Aorta (tissue), 5 donors: ENCODE measurements around the gene MZT2B. TPM values are rescaled to one million over a fixed set of nuclear protein-coding genes. Genes with fewer than 3 reads are reported as not detected.
A peak's percentile ranks its signal among the peaks of the same experiment; 100 is the strongest.
"Not testable (repeated sequence)": the region's sequence is repeated elsewhere in the genome, so short reads cannot be mapped to it uniquely, and the experiment has no call there.

Source experiments
- ATAC-seq: fragments of 200-7000 bp; cut with Tn5 transposase; one replicate; pipeline ENCODE4 v1.9.1; 2022; ENCODE audit warnings: moderate library complexity; ENCODE audit not compliant: low FRiP score
- DNase-seq, 2 donors: peaks; one replicate each; pipeline ENCODE4 v3.0.0-alpha.2; 2020
- H3K27ac ChIP-seq, 2 donors: one replicate each; pipeline ENCODE4 v1.5.1; 2013; ENCODE audit warnings: low read length in 2 of 2, mild to moderate bottlenecking in 2 of 2, moderate library complexity in 2 of 2, control low read depth in 1 of 2, inconsistent platforms in 1 of 2, low read depth in 1 of 2
- H3K27me3 ChIP-seq, 2 donors: one replicate each; pipeline ENCODE4 v1.6.1; 2013; ENCODE audit warnings: control low read depth in 1 of 2, low read length in 1 of 2, mild to moderate bottlenecking in 1 of 2, moderate library complexity in 1 of 2; ENCODE audit not compliant: insufficient read depth in 2 of 2, control insufficient read depth in 1 of 2
- H3K36me3 ChIP-seq, 2 donors: one replicate each; pipeline ENCODE4 v1.6.1; 2013; ENCODE audit warnings: control low read depth in 1 of 2, low read length in 1 of 2, mild to moderate bottlenecking in 1 of 2; ENCODE audit not compliant: insufficient read depth in 2 of 2, control insufficient read depth in 1 of 2
- H3K4me1 ChIP-seq, 2 donors: one replicate each; pipeline ENCODE4 v1.6.1; 2013; ENCODE audit warnings: low read length in 2 of 2, control low read depth in 1 of 2, mild to moderate bottlenecking in 1 of 2, moderate library complexity in 1 of 2; ENCODE audit not compliant: insufficient read depth in 2 of 2, control insufficient read depth in 1 of 2
- H3K4me3 ChIP-seq, 2 donors: one replicate each; pipeline ENCODE4 v1.5.1; 2013; ENCODE audit warnings: low read length in 2 of 2, control low read depth in 1 of 2, mild to moderate bottlenecking in 1 of 2
- H3K9me3 ChIP-seq: one replicate; pipeline ENCODE4 v1.6.1; 2013; ENCODE audit warnings: mild to moderate bottlenecking, low read length; ENCODE audit not compliant: control insufficient read depth
- WGBS, 2 donors: extraction: QIAGEN DNeasy Blood & Tissue Kit; methylation state at CpG; one replicate each; pipeline ENCODE4 v1.1.7; 2013; 5-methylcytosine and 5-hydroxymethylcytosine counted together
- intact Hi-C, 2 donors: fragments of 100-400 bp; cut with DNase I; formaldehyde crosslinking; loops; one replicate each; pipeline versions ENCODE4 v1.14.2 to v1.15.0; 2022
- long read RNA-seq, 2 donors: library from polyadenylated mRNA; unstranded; transcript quantifications; one replicate each; pipeline ENCODE4 v2.0.0, GENCODE V29; 2020 to 2021
- polyA plus RNA-seq, 2 donors: library from polyadenylated mRNA; stranded (reverse); fragments of 200-250 nt; gene quantifications; one replicate each; pipeline ENCODE4 v1.2.3, GENCODE V29; 2013
- total RNA-seq, 2 donors: library from RNA; stranded (reverse); fragmentation: NEBNext Ultra II Directional; extraction: Animal tissue kit (Norgen Biotek cat#: 25700); gene quantifications; one replicate each; pipeline ENCODE4 v1.2.1, GENCODE V29; 2021
- donor health status: healthy with polysubstance abuse.
- donor health status: Bipolar disorder and iron deficiency.
- donor health status: DM: no; HTN: no; CAD: no.
- donor health status: DM: no; HTN: no; CAD: no.
- donor health status: DM: yes; HTN: yes; CAD: no.

The MZT2B gene, protein sequence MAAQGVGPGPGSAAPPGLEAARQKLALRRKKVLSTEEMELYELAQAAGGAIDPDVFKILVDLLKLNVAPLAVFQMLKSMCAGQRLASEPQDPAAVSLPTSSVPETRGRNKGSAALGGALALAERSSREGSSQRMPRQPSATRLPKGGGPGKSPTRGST
- total RNA-seq (100 to 1,000 TPM; 172 to 190 TPM), polyA plus RNA-seq (100 to 1,000 TPM; 188 to 234 TPM)
- long read RNA-seq, donor 1, transcript MZT2B-201 (3 exons, 933 nt): major isoform, 7 of 13 reads
- long read RNA-seq, donor 1, partial matches to known transcripts: 0 of 13 reads
- long read RNA-seq, donor 1, other reads (novel, unspliced or antisense): 6 of 13 reads
- long read RNA-seq, donor 2, transcript MZT2B-201 (3 exons, 933 nt): major isoform, 42 of 54 reads
- long read RNA-seq, donor 2, partial matches to known transcripts: 0 of 54 reads
- long read RNA-seq, donor 2, other reads (novel, unspliced or antisense): 5 of 54 reads

DNA sequence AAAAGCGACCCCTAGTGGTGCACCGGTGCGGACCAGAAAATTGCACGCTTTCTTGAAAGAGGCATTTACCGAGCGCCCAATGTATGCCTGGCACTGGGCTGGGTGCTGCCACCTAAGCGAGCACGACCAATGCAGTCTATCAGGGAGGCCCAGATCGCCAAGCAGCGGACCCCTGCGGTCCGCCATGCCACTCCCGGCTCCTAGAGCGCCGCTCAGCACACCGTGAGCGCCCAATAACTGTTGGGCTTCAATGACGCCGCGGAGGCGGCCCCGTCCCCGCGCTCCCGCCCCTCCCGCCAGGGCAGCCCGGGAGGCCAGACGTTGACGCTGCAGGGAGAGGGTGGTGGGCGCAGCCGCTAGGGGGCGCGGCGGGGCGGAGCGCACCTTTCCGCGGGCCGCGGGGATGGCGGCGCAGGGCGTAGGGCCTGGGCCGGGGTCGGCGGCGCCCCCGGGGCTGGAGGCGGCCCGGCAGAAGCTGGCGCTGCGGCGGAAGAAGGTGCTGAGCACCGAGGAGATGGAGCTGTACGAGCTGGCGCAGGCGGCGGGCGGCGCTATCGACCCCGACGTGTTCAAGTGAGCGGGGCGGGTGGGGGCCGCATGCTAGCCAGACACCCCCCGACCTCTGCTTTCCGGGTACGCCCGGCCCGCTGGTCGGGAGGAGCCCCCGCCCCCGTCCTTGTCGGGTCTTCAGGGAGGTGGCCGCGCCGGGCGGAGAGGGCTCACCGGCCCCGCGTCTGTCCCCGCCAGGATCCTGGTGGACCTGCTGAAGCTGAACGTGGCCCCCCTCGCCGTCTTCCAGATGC, at the start of gene MZT2B:
MZT2B (plus strand) TSS at position 383 of the 803 bp plus-strand sequence; CDS start at position 404, 21 bp downstream.
- WGBS, 2 donors: 0% methylated on average over 29 to 83 of the region's 86 CpGs
- DNase-seq (peak; percentile 93 to 96), ATAC-seq (peak; percentile 96)
- not testable (repeated sequence) for H3K27me3 ChIP-seq, H3K36me3 ChIP-seq, H3K4me1 ChIP-seq, H3K9me3 ChIP-seq
- intact Hi-C loops: loop anchor here (5.0 to 10.0 kb wide), 3 partner anchors 150 to 1303 kb away; no protein-coding TSS in a partner anchor
- Histone ChIP-seq H3K27ac (peak within 1 kb of the TSS; percentile 22 to 57), H3K4me3 (peak within 1 kb of the TSS; percentile 77 to 92)

DNA sequence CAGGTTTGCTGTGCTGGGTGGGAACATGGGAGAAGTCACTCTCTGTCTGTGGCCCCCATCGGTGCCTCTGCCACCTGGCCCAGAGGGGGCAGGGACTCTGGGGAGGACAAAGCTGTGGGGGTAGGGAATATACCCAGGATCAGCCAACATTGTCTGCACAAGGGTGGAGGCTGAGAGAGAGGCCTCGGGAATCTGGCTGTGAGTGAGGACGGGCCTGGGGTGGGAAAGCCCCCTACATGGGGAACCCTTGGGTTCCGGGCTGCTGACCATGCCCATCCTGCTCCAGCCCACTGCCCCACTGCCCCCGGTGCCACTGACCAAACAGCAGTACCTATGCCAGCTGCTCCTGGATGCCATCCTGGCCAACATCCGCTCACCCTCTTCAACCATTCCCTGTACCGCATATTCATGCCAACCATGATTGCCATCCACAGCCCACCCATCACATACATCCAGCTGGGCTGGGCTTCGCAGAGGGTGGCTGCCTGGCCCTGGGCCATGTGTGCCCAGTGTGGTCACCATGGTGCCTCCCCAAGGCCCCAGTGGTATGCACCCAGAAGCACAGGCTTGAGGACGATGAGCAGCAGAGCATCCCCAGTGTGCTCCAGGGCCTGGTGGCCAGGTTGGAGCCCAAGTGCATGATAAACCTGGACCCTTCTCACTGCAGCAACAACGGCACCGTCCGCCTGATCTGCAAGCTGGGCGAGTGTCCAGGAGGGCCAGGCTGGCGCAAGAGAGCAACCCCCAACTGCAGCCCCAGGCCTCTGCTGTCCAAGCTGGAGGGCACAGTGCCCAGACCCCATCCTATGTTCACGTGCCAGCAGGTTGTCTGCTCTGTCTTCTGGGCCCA, 46.1 kb upstream of the MZT2B start:
- DNase-seq (peak in 1 of 2 donors; percentile 59), ATAC-seq (no peak)
- WGBS, 2 donors: 87 to 92% methylated on average over 12 to 15 of the region's 15 CpGs

DNA sequence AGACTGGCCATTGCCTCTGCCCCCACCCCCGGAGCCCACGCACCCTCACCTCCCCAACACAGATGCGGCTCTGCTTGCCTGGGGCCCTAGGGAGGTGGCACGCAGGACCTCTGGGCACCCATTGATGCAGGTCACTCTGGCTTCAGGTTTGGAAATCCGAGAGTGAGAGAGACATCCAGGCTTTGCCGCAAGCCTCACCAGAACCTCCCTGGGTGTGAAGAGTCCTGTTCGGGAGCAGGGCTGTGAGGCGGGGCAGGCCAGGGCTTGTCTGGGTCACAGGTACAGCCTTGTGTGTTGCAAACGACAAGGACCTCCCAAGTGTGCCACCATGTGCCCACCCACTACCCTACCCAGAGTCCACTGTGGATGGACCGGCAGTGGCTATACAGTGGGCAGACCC, 45.5 kb upstream of the MZT2B start:
- DNase-seq: peak in 1 of 2 donors; percentile 26
- H3K4me1 ChIP-seq, H3K4me3 ChIP-seq, H3K9me3 ChIP-seq, intact Hi-C loops, H3K27ac ChIP-seq, H3K27me3 ChIP-seq, H3K36me3 ChIP-seq, ATAC-seq: not testable (repeated sequence)
- 93% methylated on average over 8 to 9 of the region's 10 CpGs for WGBS, 2 donors

More for the DNA sequence above, 46.1 kb upstream of the MZT2B start:
- no peak overlapping the region for H3K27ac ChIP-seq
- no peaks in the 10 kb centered on the region for H3K4me1 ChIP-seq
- H3K36me3 ChIP-seq: no peaks in the 10 kb centered on the region
- no peak overlapping the region for H3K4me3 ChIP-seq
- intact Hi-C loops: no loop called here
- no peaks in the 10 kb centered on the region for H3K9me3 ChIP-seq
- no peaks in the 10 kb centered on the region for H3K27me3 ChIP-seq

DNA sequence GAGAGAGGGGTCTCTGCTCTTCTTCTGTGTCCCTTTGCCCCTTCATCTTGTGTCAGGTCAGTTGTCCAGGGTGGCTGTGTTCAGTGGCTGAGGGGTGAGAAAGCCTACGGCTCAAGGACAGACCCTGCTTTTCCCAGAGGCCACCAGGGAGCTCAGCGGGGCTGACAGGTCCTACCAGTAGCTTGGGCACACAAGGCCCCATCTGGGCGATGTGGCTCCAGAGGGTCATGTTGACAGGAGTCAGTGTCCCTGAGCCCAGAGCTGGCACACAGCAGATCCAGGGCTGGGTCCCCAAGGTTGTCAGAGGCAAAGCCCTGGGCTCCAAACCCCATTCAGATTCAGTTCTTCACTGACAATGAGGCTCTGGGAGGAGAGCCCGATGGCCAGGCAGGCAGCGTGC, 44.9 kb upstream of the MZT2B start:
- 79 to 81% methylated on average over 3 to 5 of the region's 5 CpGs for WGBS, 2 donors
- peak in 1 of 2 donors; percentile 43 for DNase-seq
- H3K4me3 ChIP-seq, H3K36me3 ChIP-seq, H3K27ac ChIP-seq, H3K4me1 ChIP-seq, ATAC-seq, H3K27me3 ChIP-seq, intact Hi-C loops, H3K9me3 ChIP-seq: not testable (repeated sequence)

DNA sequence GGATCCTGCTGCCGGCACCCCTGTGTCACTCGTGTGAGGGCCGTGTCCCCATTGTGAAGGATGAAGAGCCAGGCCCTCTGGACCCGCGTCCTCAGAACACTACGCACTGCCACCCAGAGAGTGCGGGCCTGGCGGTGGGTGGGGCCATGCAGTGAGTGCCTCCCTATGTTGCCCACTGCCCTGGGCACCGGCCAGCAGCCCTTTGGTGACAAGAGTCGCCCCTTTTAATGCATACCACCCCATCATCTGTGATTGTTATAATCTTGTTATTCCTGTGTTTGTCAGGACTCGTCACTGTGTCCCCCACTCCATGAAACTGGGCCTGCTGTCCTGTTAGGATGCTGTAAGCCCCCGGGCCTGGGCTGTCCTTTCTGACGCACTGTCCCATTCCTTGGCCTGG, 43.7 kb upstream of the MZT2B start:
- H3K4me1 ChIP-seq, DNase-seq, H3K4me3 ChIP-seq, H3K27me3 ChIP-seq, H3K9me3 ChIP-seq, intact Hi-C loops, ATAC-seq, H3K27ac ChIP-seq, H3K36me3 ChIP-seq: not testable (repeated sequence)
- 78 to 91% methylated on average over 4 to 12 of the region's 13 CpGs for WGBS, 2 donors

DNA sequence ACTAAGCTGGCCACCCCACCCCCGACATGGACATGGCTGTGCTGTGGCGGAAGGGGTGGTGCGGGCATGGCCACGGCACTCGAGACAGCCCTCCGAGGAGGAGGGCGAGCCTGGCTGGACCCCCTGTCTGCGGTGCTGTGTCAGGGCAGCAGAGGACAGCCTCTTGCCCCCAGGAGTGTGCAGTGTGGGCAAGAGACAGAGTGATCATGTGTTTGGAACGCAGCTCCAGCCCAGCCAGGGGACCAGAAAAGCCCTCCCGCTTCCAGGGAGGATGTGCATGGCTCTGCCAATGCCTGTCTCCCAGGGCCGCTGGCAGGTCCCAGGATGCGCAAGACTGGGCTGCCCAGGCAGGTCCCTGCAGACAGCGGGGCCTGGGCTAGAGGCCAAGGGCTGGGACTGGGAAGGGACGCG, 43.2 kb upstream of the MZT2B start:
- DNase-seq: peak in 1 of 2 donors; percentile 42
- H3K36me3 ChIP-seq, H3K27ac ChIP-seq, H3K4me3 ChIP-seq, H3K9me3 ChIP-seq, H3K27me3 ChIP-seq, intact Hi-C loops, H3K4me1 ChIP-seq, ATAC-seq: not testable (repeated sequence)
- WGBS, 2 donors: 83 to 85% methylated on average over 13 to 15 of the region's 15 CpGs

DNA sequence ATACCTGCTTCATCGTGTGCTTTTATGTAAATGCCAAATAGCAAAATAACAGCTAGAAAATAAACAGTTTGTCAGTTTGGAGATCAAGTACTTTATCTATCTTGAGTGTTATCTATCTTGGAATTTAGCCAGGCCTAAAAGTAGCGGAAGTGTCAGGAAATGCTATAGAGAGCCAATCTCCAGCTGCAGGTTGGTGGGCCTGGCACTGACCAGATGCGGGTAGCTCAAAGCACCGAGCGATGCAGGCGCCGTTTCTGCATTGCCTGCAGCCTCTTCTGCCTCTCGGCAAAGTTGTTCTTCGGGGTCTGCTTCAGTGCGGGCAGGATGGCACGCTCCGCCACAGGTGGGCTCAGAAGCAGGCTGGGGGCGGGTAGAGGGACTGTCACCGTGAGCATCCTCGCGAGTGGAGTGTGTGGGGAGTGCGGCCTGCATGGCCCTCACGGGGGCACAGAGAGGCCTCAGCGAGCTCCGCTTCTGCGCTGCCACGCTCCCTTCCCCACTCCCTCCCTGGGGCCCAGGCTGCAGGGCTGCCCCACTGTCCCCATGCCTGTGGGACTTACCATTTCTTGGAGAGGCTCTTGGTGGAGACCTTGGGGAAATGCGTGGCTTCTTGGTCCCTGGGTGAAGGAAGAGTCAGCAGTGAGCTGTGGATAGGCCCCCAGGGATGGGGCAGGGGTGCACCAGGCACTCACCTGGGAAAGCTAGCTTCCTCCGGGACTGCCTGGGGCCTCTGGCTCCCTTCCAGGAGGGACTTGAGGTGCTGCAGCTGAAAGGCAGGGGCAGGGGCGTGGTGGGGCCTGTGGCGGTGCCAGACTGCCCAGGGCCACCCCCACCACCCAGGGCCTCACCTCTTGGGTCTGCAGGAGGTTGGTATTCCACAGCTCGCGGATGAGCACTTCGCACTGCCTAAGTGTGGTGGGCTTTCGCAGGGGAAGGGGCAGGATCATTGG, 42.5 kb upstream of the MZT2B start:
- H3K27me3 ChIP-seq, intact Hi-C loops, H3K27ac ChIP-seq, H3K4me1 ChIP-seq, H3K36me3 ChIP-seq, DNase-seq, ATAC-seq, H3K4me3 ChIP-seq, H3K9me3 ChIP-seq: not testable (repeated sequence)
- 89% methylated on average over 22 to 29 of the region's 30 CpGs for WGBS, 2 donors
